Left lung (tissue), 10 donors: ENCODE data around the gene AICDA. TPM values are rescaled to one million over a fixed set of nuclear protein-coding genes. Genes with fewer than 3 reads are reported as not detected.

ENCODE experiments used
- ATAC-seq: fragments of 200-7000 bp; cut with Tn5 transposase; one replicate; pipeline ENCODE4 v1.9.1; 2020; ENCODE audit warnings: moderate library complexity
- DNase-seq, 4 donors: peaks; one replicate each; pipeline ENCODE4 v3.0.0-alpha.2; 2013 to 2020
- H3K27ac ChIP-seq, 2 donors: fragments of 200-600 bp; sonication (generic) in 1 of 2; one replicate each; pipeline versions ENCODE4 v1.5.0 to v1.8.0; 2020 to 2021
- H3K27me3 ChIP-seq, 2 donors: fragments of 200-600 bp; sonication (generic) in 1 of 2; one replicate each; pipeline versions ENCODE4 v1.5.0 to v1.8.0; 2020 to 2021
- H3K36me3 ChIP-seq, 2 donors: fragments of 200-600 bp; sonication (generic) in 1 of 2; one replicate each; pipeline versions ENCODE4 v1.5.0 to v1.8.0; 2020 to 2021
- H3K4me1 ChIP-seq, 2 donors: fragments of 200-600 bp; one replicate each; pipeline ENCODE4 v1.8.0; 2021
- H3K4me3 ChIP-seq, 2 donors: fragments of 200-600 bp; sonication (generic) in 1 of 2; one replicate each; pipeline versions ENCODE4 v1.5.0 to v1.8.0; 2020 to 2021; ENCODE audit warnings: mild to moderate bottlenecking in 1 of 2
- H3K9me3 ChIP-seq, 2 donors: fragments of 200-600 bp; sonication (generic) in 1 of 2; one replicate each; pipeline versions ENCODE4 v1.5.0 to v1.8.0; 2020 to 2021
- intact Hi-C, 2 donors: fragments of 100-400 bp; cut with DNase I; formaldehyde crosslinking; loops; one replicate each; pipeline versions ENCODE4 v1.11.2 to v1.14.2; 2022
- polyA plus RNA-seq, 6 donors: library from polyadenylated mRNA; unstranded; fragments of 120-200 nt; gene quantifications; one replicate each; pipeline ENCODE4 v1.2.1, GENCODE V29; 2013; ENCODE audit not compliant: insufficient read length in 6 of 6
- total RNA-seq, 2 donors: library from RNA; stranded (reverse); fragmentation: NEBNext Ultra II Directional; extraction: Animal tissue kit (Norgen Biotek cat#: 25700); gene quantifications; one replicate each; pipeline ENCODE4 v1.2.1, GENCODE V29; 2021
- TF ChIP-seq, protein P1 (sequence below), 2 donors: fragments of 200-600 bp; sonication (generic) in 1 of 2; IDR thresholded peaks; one replicate each; pipeline versions ENCODE4 v1.5.0 to v1.8.0; 2021; ENCODE audit warnings: antibody characterized with exemption in 2 of 2
- donor health status: DM: no; HTN: yes; CAD: no.
- donor health status: DM: no; HTN: no; CAD: no.

The AICDA gene
- total and polyA plus RNA-seq, 8 donors = 0.04 to 0.24 (median 0.15) TPM; not detected in 3

DNA sequence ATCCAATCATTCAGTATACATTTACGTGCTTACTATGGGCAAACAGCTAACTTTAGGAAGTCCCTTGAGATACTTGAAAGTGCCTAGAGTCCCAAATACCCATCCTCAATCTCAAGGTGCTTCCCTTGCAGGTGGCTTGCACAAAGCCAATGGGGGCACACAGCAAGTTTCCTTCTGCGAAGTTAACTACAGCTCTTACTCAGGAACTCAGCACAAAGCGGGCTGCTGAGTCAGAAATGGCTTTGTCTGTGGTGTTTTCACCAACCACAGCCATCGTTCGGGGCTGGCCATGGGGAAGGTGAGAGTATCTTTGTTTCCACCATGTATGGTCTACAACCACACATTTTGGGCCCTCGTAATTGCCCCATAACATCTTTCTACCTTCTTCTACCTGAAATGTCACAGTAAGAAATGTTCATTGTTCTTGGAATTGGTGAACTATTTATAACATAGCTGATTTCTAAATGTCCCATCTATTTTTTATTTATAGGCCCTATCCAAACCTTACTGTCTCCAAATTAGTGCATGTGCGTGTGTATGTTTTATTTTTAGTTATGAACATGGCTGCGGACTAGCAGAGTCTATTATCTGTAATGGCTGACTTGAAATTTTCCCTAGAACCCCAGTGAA lies 36.0 kb upstream of the AICDA start:
- ATAC-seq = no peak
- no peaks in the 10 kb centered on the region for H3K4me1 ChIP-seq
- no peak overlapping the region for H3K4me3 ChIP-seq
- H3K27ac ChIP-seq = no peak overlapping the region
- TF ChIP-seq, protein P1, sequence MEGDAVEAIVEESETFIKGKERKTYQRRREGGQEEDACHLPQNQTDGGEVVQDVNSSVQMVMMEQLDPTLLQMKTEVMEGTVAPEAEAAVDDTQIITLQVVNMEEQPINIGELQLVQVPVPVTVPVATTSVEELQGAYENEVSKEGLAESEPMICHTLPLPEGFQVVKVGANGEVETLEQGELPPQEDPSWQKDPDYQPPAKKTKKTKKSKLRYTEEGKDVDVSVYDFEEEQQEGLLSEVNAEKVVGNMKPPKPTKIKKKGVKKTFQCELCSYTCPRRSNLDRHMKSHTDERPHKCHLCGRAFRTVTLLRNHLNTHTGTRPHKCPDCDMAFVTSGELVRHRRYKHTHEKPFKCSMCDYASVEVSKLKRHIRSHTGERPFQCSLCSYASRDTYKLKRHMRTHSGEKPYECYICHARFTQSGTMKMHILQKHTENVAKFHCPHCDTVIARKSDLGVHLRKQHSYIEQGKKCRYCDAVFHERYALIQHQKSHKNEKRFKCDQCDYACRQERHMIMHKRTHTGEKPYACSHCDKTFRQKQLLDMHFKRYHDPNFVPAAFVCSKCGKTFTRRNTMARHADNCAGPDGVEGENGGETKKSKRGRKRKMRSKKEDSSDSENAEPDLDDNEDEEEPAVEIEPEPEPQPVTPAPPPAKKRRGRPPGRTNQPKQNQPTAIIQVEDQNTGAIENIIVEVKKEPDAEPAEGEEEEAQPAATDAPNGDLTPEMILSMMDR (IDR thresholded peaks at IDR 0.05) = no peak
- no peak for DNase-seq
- peaks cover 0 to 4% of the 10 kb centered on the region in 2 donors for H3K27me3 ChIP-seq
- no peaks in the 10 kb centered on the region for H3K9me3 ChIP-seq
- no peaks in the 10 kb centered on the region for H3K36me3 ChIP-seq
- intact Hi-C loops = no loop called here

DNA sequence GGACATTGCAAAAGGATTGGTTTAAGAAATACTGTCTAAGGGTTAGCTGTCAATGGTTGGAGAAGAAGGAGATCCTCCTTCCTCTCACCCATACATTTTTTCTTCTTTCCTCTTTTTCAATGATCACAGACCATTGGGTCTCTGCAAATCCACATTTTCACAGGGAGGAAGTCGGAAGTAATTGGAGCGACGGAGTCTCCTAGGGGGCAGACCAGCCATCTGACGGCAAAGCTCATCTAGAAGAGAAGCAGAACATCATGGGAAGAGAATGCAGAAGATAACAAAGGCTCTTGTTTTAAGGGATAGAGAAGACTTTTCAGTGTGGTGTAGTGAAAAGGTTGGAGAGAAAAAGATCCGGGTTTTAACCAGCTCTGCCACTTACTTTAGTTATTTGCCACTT lies 35.3 kb upstream of the AICDA start:
- Histone ChIP-seq H3K9me3 (no peaks in the 10 kb centered on the region), H3K27me3 (peaks cover 0 to 4% of the 10 kb centered on the region in 2 donors), H3K4me1 (no peaks in the 10 kb centered on the region), H3K36me3 (no peaks in the 10 kb centered on the region), H3K27ac (no peak overlapping the region), H3K4me3 (no peak overlapping the region)
- no peak for DNase-seq
- intact Hi-C loops = no loop called here
- no peak for ATAC-seq
- TF ChIP-seq, protein P1 (IDR thresholded peaks at IDR 0.05) = no peak

DNA sequence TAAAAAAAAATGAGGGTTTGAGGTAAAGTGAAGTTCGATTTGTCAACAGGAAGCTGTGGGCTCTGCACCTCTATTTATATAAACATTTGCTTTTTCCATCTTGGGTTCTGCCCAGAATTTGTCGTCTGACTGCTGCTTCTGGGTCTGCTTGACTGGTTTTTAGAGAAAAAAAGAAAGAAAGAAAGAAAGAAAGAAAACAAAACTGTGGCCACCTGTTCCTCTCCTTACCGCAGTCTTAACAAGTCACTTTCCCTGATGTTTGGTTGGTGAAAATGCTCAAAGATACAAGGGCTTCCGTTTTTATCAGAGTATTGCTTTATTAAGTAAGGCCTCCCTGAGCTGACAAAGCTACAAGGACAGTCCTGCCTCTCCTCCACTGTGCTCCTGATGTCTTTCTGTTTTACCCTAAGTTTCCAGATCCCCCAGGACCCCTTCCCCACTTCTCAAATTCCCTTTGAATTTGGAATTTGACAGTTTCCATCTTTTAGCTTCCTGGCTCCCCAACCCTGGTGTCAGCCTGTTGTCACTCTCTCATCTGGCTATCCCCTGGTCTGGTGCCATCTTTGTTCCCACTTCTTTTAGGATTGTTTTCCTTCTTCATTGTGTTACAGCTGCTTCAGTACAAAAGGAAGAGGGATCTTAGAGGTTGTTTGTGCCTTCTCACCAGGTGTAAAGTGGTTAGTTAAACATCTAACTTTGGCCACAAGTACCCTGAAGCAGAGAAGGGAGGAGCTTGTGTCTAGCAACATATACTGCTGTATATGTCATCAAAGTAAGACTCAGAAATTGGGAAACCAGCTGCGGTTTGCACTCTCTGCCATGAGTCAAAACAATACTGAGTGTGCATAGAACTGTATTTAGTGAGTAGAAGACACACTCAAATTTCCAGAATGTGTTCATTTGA lies 31.9 kb upstream of the AICDA start:
- Histone ChIP-seq H3K4me1 (no peaks in the 10 kb centered on the region), H3K4me3 (no peak overlapping the region), H3K27me3 (no peaks in the 10 kb centered on the region), H3K9me3 (no peaks in the 10 kb centered on the region), H3K36me3 (no peaks in the 10 kb centered on the region), H3K27ac (no peak overlapping the region)
- ATAC-seq = peak; percentile 47
- TF ChIP-seq, protein P1 (IDR thresholded peaks at IDR 0.05) = no peak
- intact Hi-C loops = no loop called here
- no peak for DNase-seq

DNA sequence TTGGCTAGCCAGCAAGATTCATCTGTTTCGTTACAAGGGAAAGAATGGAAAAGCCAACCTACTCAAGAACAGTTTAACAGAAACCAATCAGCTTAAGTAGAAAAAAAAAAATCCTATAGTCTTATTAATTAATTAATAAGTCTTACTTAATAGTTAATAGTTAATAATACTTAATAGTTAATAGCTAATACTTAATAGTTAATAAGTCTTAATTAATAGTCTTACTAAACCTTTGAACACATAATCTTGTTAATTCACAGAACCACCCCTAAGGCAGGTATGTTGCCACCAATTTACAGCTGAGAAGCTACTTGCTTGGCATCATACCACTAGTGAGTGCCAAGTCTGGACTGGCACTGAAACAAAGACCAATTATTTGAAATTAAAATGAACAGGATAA lies 30.1 kb upstream of the AICDA start:
- TF ChIP-seq, protein P1 (IDR thresholded peaks at IDR 0.05) = no peak
- no peaks in the 10 kb centered on the region for H3K36me3 ChIP-seq
- H3K4me3 ChIP-seq = no peak overlapping the region
- no peak overlapping the region for H3K27ac ChIP-seq
- H3K27me3 ChIP-seq = no peaks in the 10 kb centered on the region
- DNase-seq (no peak), ATAC-seq (no peak)
- H3K4me1 ChIP-seq = no peaks in the 10 kb centered on the region
- intact Hi-C loops = no loop called here
- no peaks in the 10 kb centered on the region for H3K9me3 ChIP-seq

DNA sequence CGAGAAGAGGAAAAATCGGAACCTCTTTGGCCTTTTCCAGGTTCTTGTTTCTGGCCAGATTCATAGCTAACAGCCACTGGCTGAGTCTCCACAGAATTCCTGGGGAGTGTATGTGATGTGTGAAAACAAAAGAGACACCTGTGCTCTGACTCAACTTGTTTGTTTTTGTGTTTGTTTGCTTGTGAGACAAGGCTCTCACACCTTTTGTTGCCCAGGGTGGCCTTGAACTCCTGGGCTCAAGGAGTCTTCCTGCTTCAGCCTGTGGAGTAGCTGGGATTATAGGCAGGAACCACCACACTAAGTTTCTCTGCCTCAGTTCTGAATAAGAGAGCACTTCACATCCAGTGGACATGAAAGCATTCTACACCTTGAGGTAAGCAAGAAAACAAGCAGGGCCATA lies 27.3 kb upstream of the AICDA start:
- Histone ChIP-seq H3K36me3 (no peaks in the 10 kb centered on the region), H3K27me3 (no peaks in the 10 kb centered on the region), H3K27ac (no peak overlapping the region), H3K9me3 (no peaks in the 10 kb centered on the region), H3K4me1 (no peaks in the 10 kb centered on the region), H3K4me3 (no peak overlapping the region)
- ATAC-seq (no peak), DNase-seq (no peak)
- TF ChIP-seq, protein P1 (IDR thresholded peaks at IDR 0.05) = no peak
- intact Hi-C loops = no loop called here
